HepG2 (cell line): Measurements from ENCODE around the gene PLEKHG5. TPM values are rescaled to one million over a fixed set of nuclear protein-coding genes. Genes with fewer than 3 reads are reported as not detected.

ENCODE experiments used
- BRD4 ChIP-seq: sonication (generic); formaldehyde crosslinking; IDR thresholded peaks from 2 replicates; pipeline ENCODE4 v1.4.0; 2020; ENCODE audit warnings: missing genetic modification reagents
- HOXD1 ChIP-seq: sonication (generic); formaldehyde crosslinking; IDR thresholded peaks from 2 replicates; pipeline ENCODE4 v1.5.0; 2020; ENCODE audit warnings: missing genetic modification reagents
- KAT8 ChIP-seq: IDR thresholded peaks from 2 replicates; pipeline ENCODE4 v1.6.1; 2016; ENCODE audit warnings: missing genetic modification reagents, missing compliant biosample characterization
- REPIN1 ChIP-seq: sonication (generic); formaldehyde crosslinking; IDR thresholded peaks from 2 replicates; pipeline ENCODE4 v1.8.0; 2022; ENCODE audit warnings: missing genetic modification reagents, low read depth, mild to moderate bottlenecking, borderline replicate concordance
- SAP130 ChIP-seq: IDR thresholded peaks from 2 replicates; pipeline ENCODE4 v1.6.1; 2016; ENCODE audit warnings: low read depth
- TBX3 ChIP-seq: fragments of 450-650 bp; IDR thresholded peaks from 2 replicates; pipeline ENCODE4 v1.6.1; 2017; ENCODE audit warnings: antibody characterized with exemption, mild to moderate bottlenecking, inconsistent platforms, borderline replicate concordance
- TEAD2 ChIP-seq: sonication (generic); formaldehyde crosslinking; IDR thresholded peaks from 2 replicates; pipeline ENCODE4 v1.9.0; 2021; ENCODE audit warnings: missing genetic modification reagents
- YY1 ChIP-seq: IDR thresholded peaks from 2 replicates; pipeline ENCODE4 v1.6.1; 2011; ENCODE audit warnings: low read length, low read depth, moderate library complexity, mild to moderate bottlenecking; ENCODE audit not compliant: insufficient read depth, insufficient replicate concordance
- ZNF230 ChIP-seq: sonication (generic); formaldehyde crosslinking; IDR thresholded peaks from 2 replicates; pipeline ENCODE4 v1.4.0; 2020; ENCODE audit warnings: mild to moderate bottlenecking, missing genetic modification reagents
- ZNF260 ChIP-seq: sonication (generic); formaldehyde crosslinking; IDR thresholded peaks from 2 replicates; pipeline ENCODE4 v1.4.0; 2020; ENCODE audit warnings: missing genetic modification reagents, low read depth, mild to moderate bottlenecking, borderline replicate concordance
- ZNF552 ChIP-seq: sonication (generic); formaldehyde crosslinking; IDR thresholded peaks from 2 replicates; pipeline ENCODE4 v1.9.0; 2022; ENCODE audit warnings: missing genetic modification reagents, mild to moderate bottlenecking, borderline replicate concordance
- ZNF557 ChIP-seq: sonication (generic); formaldehyde crosslinking; IDR thresholded peaks from 2 replicates; pipeline ENCODE4 v1.4.0; 2020; ENCODE audit warnings: missing genetic modification reagents
- ZNF567 ChIP-seq: sonication (generic); formaldehyde crosslinking; IDR thresholded peaks from 2 replicates; pipeline ENCODE4 v1.8.1; 2023; ENCODE audit warnings: mild to moderate bottlenecking, missing genetic modification reagents, borderline replicate concordance
- ZNF619 ChIP-seq: sonication (generic); formaldehyde crosslinking; IDR thresholded peaks from 2 replicates; pipeline ENCODE4 v1.4.0; 2020; ENCODE audit warnings: mild to moderate bottlenecking, missing genetic modification reagents
- polyA plus RNA-seq, 8 experiments: library from polyadenylated mRNA; depleted of rRNA in 3 of 8; stranded (reverse) in 7 of 8; unstranded in 1 of 8; fragments of >200 nt; fragmentation: Illumina TruSeq in 4 of 8; extraction: Trizol in 4 of 8; gene quantifications; 2 replicates each; pipeline versions ENCODE4 v1.2.1 to v1.2.3, GENCODE V29; 2011 to 2016; ENCODE audit warnings: low read depth in 4 of 8, missing spikeins in 1 of 8, mixed read lengths in 1 of 8; ENCODE audit not compliant: insufficient read depth in 1 of 8
- total RNA-seq, 5 experiments: library from RNA; depleted of rRNA; stranded (reverse); fragments of >200 nt; fragmentation: Illumina TruSeq; extraction: Trizol; gene quantifications; 2 replicates each; pipeline ENCODE4 v1.2.3, GENCODE V29; 2016; ENCODE audit warnings: low read depth in 1 of 5
- TF ChIP-seq, protein P1 (sequence below): sonication (generic); formaldehyde crosslinking; IDR thresholded peaks from 2 replicates; pipeline ENCODE4 v1.4.0; 2020; ENCODE audit warnings: mild to moderate bottlenecking, missing genetic modification reagents
- TF ChIP-seq, protein P2 (sequence below): sonication (generic); formaldehyde crosslinking; IDR thresholded peaks from 2 replicates; pipeline ENCODE4 v1.4.0; 2020; ENCODE audit warnings: low read depth, missing genetic modification reagents
- TF ChIP-seq, protein P3 (sequence below): sonication (generic); formaldehyde crosslinking; IDR thresholded peaks from 2 replicates; pipeline ENCODE4 v1.5.0; 2020; ENCODE audit warnings: missing genetic modification reagents
- TF ChIP-seq, protein P4 (sequence below): sonication (generic); formaldehyde crosslinking; IDR thresholded peaks from 2 replicates; pipeline ENCODE4 v1.8.0; 2022; ENCODE audit warnings: missing genetic modification reagents, mild to moderate bottlenecking, borderline replicate concordance

PLEKHG5 gene
- total and polyA plus RNA-seq, 2 of the 13 experiments (the other 11 are each of a cell fraction or from before 2014, with no cell fraction given) = 1.9 to 3.5 TPM

DNA sequence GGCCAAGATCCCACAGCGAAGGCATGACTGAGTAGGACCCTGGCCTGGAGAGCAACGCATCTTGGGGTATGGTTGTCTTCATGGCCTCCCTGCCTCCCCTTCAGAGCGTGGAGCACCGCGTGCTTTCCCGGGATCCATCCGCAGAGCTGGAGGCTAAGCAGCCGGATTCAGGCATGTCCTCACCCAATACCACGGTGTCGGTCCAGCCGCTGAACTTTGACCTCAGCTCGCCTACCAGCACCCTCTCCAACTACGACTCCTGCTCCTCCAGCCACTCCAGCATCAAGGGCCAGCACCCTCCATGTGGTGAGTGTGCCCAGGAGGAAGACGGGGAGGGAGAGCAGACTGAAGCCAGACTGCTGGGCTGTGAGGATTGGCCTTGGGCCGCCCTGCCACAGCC lies 47.1 kb downstream of the PLEKHG5 start (continued):
- TF ChIP-seq ZNF552 (CRISPR knock-in tag) = no peak
- TF ChIP-seq ZNF230 (CRISPR knock-in tag) = no peak
- TF ChIP-seq, protein P1, sequence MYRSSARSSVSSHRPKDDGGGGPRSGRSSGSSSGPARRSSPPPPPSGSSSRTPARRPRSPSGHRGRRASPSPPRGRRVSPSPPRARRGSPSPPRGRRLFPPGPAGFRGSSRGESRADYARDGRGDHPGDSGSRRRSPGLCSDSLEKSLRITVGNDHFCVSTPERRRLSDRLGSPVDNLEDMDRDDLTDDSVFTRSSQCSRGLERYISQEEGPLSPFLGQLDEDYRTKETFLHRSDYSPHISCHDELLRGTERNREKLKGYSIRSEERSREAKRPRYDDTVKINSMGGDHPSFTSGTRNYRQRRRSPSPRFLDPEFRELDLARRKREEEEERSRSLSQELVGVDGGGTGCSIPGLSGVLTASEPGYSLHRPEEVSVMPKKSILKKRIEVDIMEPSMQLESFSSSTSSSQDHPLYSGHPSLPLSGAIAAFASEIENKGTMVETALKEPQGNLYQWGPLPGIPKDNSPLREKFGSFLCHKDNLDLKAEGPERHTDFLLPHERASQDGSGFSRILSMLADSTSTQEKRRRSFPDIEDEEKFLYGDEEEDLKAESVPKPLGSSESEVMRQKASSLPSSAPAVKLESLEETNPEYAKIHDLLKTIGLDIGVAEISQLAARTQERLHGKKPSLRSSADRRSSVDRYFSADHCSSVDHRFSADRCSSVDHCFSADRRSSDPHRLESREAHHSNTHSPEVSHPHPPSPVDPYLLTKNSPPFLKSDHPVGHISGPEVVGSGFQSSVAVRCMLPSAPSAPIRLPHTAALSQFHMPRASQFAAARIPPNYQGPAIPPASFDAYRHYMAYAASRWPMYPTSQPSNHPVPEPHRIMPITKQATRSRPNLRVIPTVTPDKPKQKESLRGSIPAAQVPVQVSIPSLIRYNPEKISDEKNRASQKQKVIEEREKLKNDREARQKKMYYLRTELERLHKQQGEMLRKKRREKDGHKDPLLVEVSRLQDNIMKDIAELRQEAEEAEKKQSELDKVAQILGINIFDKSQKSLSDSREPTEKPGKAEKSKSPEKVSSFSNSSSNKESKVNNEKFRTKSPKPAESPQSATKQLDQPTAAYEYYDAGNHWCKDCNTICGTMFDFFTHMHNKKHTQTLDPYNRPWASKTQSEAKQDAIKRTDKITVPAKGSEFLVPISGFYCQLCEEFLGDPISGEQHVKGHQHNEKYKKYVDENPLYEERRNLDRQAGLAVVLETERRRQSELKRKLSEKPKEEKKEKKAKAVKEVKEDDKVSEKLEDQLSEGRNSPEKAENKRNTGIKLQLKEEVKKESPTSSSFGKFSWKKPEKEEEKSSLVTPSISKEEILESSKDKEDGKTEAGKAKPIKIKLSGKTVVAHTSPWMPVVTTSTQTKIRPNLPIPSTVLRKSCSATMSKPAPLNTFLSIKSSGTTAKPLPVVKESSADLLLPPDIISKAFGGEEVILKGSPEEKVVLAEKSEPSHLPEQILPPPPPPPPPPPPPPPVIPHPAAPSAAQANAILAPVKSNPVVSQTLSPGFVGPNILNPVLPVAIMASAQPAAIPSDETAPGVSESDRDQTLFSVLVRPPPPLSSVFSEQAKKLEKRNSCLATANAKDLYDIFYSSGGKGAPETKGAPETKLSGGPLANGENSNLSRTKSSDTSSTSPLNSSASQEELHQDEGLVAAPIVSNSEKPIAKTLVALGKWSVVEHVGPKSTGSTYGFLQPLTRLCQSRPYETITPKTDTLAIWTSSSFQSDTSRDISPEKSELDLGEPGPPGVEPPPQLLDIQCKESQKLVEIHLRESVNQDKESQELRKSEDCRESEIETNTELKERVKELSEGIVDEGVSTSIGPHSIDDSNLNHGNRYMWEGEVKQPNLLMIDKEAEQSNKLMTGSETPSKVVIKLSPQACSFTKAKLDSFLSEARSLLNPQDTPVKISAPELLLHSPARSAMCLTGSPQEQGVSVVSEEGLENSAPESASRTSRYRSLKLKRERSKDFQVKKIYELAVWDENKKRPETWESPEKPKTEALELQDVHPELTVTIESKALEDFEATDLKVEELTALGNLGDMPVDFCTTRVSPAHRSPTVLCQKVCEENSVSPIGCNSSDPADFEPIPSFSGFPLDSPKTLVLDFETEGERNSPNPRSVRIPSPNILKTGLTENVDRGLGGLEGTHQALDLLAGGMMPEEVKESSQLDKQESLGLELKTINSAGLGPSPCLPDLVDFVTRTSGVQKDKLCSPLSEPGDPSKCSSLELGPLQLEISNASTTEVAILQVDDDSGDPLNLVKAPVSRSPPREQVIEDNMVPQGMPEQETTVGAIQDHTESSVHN (CRISPR knock-in tag) = no peak
- no peak for TF ChIP-seq ZNF260 (CRISPR knock-in tag)
- TF ChIP-seq TBX3 = no peak
- TF ChIP-seq YY1 = no peak
- TF ChIP-seq BRD4 (CRISPR knock-in tag) = no peak
- TF ChIP-seq, protein P2, sequence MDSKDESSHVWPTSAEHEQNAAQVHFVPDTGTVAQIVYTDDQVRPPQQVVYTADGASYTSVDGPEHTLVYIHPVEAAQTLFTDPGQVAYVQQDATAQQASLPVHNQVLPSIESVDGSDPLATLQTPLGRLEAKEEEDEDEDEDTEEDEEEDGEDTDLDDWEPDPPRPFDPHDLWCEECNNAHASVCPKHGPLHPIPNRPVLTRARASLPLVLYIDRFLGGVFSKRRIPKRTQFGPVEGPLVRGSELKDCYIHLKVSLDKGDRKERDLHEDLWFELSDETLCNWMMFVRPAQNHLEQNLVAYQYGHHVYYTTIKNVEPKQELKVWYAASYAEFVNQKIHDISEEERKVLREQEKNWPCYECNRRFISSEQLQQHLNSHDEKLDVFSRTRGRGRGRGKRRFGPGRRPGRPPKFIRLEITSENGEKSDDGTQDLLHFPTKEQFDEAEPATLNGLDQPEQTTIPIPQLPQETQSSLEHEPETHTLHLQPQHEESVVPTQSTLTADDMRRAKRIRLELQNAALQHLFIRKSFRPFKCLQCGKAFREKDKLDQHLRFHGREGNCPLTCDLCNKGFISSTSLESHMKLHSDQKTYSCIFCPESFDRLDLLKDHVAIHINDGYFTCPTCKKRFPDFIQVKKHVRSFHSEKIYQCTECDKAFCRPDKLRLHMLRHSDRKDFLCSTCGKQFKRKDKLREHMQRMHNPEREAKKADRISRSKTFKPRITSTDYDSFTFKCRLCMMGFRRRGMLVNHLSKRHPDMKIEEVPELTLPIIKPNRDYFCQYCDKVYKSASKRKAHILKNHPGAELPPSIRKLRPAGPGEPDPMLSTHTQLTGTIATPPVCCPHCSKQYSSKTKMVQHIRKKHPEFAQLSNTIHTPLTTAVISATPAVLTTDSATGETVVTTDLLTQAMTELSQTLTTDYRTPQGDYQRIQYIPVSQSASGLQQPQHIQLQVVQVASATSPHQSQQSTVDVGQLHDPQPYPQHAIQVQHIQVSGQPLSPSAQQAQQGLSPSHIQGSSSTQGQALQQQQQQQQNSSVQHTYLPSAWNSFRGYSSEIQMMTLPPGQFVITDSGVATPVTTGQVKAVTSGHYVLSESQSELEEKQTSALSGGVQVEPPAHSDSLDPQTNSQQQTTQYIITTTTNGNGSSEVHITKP (CRISPR knock-in tag) = no peak
- TF ChIP-seq HOXD1 (CRISPR knock-in tag) = no peak
- no peak for TF ChIP-seq ZNF567 (CRISPR knock-in tag)
- TF ChIP-seq ZNF557 = no peak
- TF ChIP-seq REPIN1 (CRISPR knock-in tag) = no peak
- TF ChIP-seq, protein P3, sequence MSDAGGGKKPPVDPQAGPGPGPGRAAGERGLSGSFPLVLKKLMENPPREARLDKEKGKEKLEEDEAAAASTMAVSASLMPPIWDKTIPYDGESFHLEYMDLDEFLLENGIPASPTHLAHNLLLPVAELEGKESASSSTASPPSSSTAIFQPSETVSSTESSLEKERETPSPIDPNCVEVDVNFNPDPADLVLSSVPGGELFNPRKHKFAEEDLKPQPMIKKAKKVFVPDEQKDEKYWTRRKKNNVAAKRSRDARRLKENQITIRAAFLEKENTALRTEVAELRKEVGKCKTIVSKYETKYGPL (CRISPR knock-in tag) = no peak
- no peak for TF ChIP-seq KAT8 (CRISPR knock-in tag)
- TF ChIP-seq TEAD2 (CRISPR knock-in tag) = no peak
- no peak for TF ChIP-seq SAP130 (CRISPR knock-in tag)
- TF ChIP-seq, protein P4, sequence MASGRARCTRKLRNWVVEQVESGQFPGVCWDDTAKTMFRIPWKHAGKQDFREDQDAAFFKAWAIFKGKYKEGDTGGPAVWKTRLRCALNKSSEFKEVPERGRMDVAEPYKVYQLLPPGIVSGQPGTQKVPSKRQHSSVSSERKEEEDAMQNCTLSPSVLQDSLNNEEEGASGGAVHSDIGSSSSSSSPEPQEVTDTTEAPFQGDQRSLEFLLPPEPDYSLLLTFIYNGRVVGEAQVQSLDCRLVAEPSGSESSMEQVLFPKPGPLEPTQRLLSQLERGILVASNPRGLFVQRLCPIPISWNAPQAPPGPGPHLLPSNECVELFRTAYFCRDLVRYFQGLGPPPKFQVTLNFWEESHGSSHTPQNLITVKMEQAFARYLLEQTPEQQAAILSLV = no peak; the same call in 1 of the 2 replicates
- TF ChIP-seq ZNF619 (CRISPR knock-in tag) = no peak
